Measurements from ENCODE around the gene UBE2E2. TPM values are rescaled to one million over a fixed set of nuclear protein-coding genes. Genes with fewer than 3 reads are reported as not detected.

The UBE2E2 gene
- polyA plus RNA-seq, 1 donor (not counting 4 experiments of a cell fraction or from before 2014, with no cell fraction given), result 63.2 TPM

DNA sequence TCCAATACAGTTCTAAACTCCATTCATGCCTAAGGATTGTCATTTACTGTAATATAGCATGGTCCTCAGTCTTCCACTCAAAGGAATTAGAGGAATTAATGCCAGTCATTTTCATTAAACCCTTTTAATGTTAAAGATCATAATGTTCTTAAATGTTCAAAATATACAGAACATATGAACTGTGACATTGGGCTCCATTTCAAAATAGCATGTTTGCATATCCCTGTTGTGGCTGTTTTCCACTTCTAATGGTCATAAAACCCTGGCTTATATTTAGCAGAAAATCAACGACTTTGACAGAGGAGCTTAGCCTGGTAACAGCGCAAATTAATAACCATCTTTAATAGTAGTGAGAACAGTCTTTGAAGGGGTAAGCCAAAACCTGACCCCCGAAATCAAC, 260.7 kb downstream of the UBE2E2 start:
- Histone ChIP-seq H2AFZ (ENCODE audit: control insufficient read depth, low read length) (no peak overlapping the region), H4K20me1 (ENCODE audit: control insufficient read depth, extremely low read depth, insufficient read depth, low read length) (no peaks in the 10 kb centered on the region), H3K36me3 (ENCODE audit: control insufficient read depth in 2 of 2, extremely low read depth in 1 of 2, insufficient read depth in 2 of 2, low read length in 2 of 2) (no peaks in the 10 kb centered on the region), H3K27ac (ENCODE audit: control insufficient read depth, insufficient read depth, low read length) (no peak overlapping the region), H3K9me3 (ENCODE audit: control insufficient read depth, low read depth, low read length) (no peaks in the 10 kb centered on the region), H3K4me2 (ENCODE audit: control insufficient read depth, extremely low read depth, insufficient read depth, low read depth, low read length) (no peak overlapping the region), H3K4me3 (ENCODE audit: control insufficient read depth in 2 of 3, extremely low read depth in 1 of 3, insufficient read depth in 2 of 3, low read depth in 1 of 3, low read length in 3 of 3) (no peak overlapping the region), H3K9me1 (ENCODE audit: control insufficient read depth, extremely low read depth, insufficient read depth, low read length) (no peaks in the 10 kb centered on the region), H3K27me3 (ENCODE audit: control insufficient read depth, extremely low read depth, insufficient read depth, low read length) (no peaks in the 10 kb centered on the region), H3K4me1 (ENCODE audit: control insufficient read depth, extremely low read depth, insufficient read depth, low read length) (no peaks in the 10 kb centered on the region), H3K9ac (ENCODE audit: control insufficient read depth, extremely low read depth, insufficient read depth, low read length) (no peak overlapping the region), H3K79me2 (ENCODE audit: control insufficient read depth, insufficient read depth, low read length) (no peaks in the 10 kb centered on the region)
- dilution Hi-C loops (cut with MboI; ENCODE audit: extremely low pct_ligation_motif_present, low sequenced_read_pairs), result no loop called here
- DNase-seq (ENCODE audit: low read depth, low spot score) (no peak), FAIRE-seq (no peak)
- TF ChIP-seq EZH2 (IDR thresholded peaks at IDR 0.05; ENCODE audit: low read length), result no peak
- TF ChIP-seq, protein P1, sequence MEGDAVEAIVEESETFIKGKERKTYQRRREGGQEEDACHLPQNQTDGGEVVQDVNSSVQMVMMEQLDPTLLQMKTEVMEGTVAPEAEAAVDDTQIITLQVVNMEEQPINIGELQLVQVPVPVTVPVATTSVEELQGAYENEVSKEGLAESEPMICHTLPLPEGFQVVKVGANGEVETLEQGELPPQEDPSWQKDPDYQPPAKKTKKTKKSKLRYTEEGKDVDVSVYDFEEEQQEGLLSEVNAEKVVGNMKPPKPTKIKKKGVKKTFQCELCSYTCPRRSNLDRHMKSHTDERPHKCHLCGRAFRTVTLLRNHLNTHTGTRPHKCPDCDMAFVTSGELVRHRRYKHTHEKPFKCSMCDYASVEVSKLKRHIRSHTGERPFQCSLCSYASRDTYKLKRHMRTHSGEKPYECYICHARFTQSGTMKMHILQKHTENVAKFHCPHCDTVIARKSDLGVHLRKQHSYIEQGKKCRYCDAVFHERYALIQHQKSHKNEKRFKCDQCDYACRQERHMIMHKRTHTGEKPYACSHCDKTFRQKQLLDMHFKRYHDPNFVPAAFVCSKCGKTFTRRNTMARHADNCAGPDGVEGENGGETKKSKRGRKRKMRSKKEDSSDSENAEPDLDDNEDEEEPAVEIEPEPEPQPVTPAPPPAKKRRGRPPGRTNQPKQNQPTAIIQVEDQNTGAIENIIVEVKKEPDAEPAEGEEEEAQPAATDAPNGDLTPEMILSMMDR (optimal IDR thresholded peaks at IDR 0.05 in 1 of 3, IDR thresholded peaks at IDR 0.05 in 1 of 3, conservative IDR thresholded peaks at IDR 0.05 in 1 of 3; ENCODE audit: extremely low read depth in 1 of 3, insufficient read depth in 2 of 3, low read length in 3 of 3), result no peak

DNA sequence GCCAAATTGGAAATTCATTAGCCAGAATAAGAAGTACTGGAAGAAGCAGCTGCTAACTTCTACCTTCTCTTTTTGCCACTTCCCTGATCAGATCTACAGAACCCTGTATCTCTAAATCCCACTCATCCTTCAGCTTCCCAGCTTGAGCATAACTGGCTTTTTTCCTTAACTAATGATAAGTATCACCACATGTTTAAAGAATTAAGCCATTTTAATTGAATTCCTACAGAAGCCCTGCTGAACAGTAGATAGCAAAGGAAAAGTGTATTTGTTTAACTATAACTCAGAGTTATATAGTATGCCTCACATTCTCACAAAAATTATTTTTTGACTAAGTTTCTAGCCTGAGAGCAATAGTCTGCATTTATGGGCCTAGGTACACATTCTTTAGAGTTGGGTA, 262.4 kb downstream of the UBE2E2 start:
- Histone ChIP-seq H3K4me3 (ENCODE audit: control insufficient read depth in 2 of 3, extremely low read depth in 1 of 3, insufficient read depth in 2 of 3, low read depth in 1 of 3, low read length in 3 of 3) (no peak overlapping the region), H3K79me2 (ENCODE audit: control insufficient read depth, insufficient read depth, low read length) (no peaks in the 10 kb centered on the region), H3K9ac (ENCODE audit: control insufficient read depth, extremely low read depth, insufficient read depth, low read length) (no peak overlapping the region), H3K27ac (ENCODE audit: control insufficient read depth, insufficient read depth, low read length) (no peak overlapping the region), H3K27me3 (ENCODE audit: control insufficient read depth, extremely low read depth, insufficient read depth, low read length) (no peaks in the 10 kb centered on the region), H4K20me1 (ENCODE audit: control insufficient read depth, extremely low read depth, insufficient read depth, low read length) (no peaks in the 10 kb centered on the region), H2AFZ (ENCODE audit: control insufficient read depth, low read length) (no peak overlapping the region), H3K36me3 (ENCODE audit: control insufficient read depth in 2 of 2, extremely low read depth in 1 of 2, insufficient read depth in 2 of 2, low read length in 2 of 2) (no peaks in the 10 kb centered on the region), H3K4me2 (ENCODE audit: control insufficient read depth, extremely low read depth, insufficient read depth, low read depth, low read length) (no peak overlapping the region), H3K4me1 (ENCODE audit: control insufficient read depth, extremely low read depth, insufficient read depth, low read length) (no peaks in the 10 kb centered on the region), H3K9me1 (ENCODE audit: control insufficient read depth, extremely low read depth, insufficient read depth, low read length) (no peaks in the 10 kb centered on the region), H3K9me3 (ENCODE audit: control insufficient read depth, low read depth, low read length) (no peaks in the 10 kb centered on the region)
- no peak for FAIRE-seq
- no peak for DNase-seq (ENCODE audit: low read depth, low spot score)
- no peak for TF ChIP-seq EZH2 (IDR thresholded peaks at IDR 0.05; ENCODE audit: low read length)
- TF ChIP-seq, protein P1 (optimal IDR thresholded peaks at IDR 0.05 in 1 of 3, IDR thresholded peaks at IDR 0.05 in 1 of 3, conservative IDR thresholded peaks at IDR 0.05 in 1 of 3; ENCODE audit: extremely low read depth in 1 of 3, insufficient read depth in 2 of 3, low read length in 3 of 3), result no peak
- dilution Hi-C loops (cut with MboI; ENCODE audit: extremely low pct_ligation_motif_present, low sequenced_read_pairs), result no loop called here

Measured in keratinocyte (primary cell).